ENCODE data around the gene FETUB. TPM values are rescaled to one million over a fixed set of nuclear protein-coding genes. Genes with fewer than 3 reads are reported as not detected.

Gene FETUB
- total RNA-seq, 1 experiment from 2014 or later: not detected

- H3K4me3 ChIP-seq (replicated peaks in 1 of 2; ENCODE audit: low read depth in 1 of 2, low read length in 2 of 2): no peak overlapping the region
- no peaks in the 10 kb centered on the region for H3K36me3 ChIP-seq (ENCODE audit: control insufficient read depth in 1 of 2, insufficient read depth in 2 of 2, low read length in 2 of 2)
- ChIA-PET POLR2A (interaction anchor here (1.7 kb wide), 1 partner anchor 48 kb away, joined by 4 read pairs; the partner anchor contains the start of gene DNAJB11), RAD21 (ENCODE audit: low non-redundant PET in 1 of 2, low total read pairs in 2 of 2, uncharacterized antibody in 2 of 2, unreplicated experiment in 2 of 2) (no interaction called here), CTCF (interaction anchor here (1.5 to 2.6 kb wide), 3 partner anchors 76 to 359 kb away, joined by 4 to 13 read pairs (median 8); no protein-coding TSS in a partner anchor)
- no peak overlapping the region for H3K9ac ChIP-seq (ENCODE audit: low read length)
- H3K9me2 ChIP-seq (ENCODE audit: insufficient read depth): no peaks in the 10 kb centered on the region
- DNase-seq (ENCODE audit: low read depth, low spot score) (no peak), ATAC-seq (no peak)
- H3K4me1 ChIP-seq (ENCODE audit: control insufficient read depth in 1 of 2, insufficient read depth in 2 of 2, low read length in 2 of 2): peaks cover 2 to 21% of the 10 kb centered on the region in 2 experiments; a peak in 2 of 4 replicates
- H3K79me2 ChIP-seq (ENCODE audit: insufficient read depth, low read length): no peaks in the 10 kb centered on the region
- no peaks in the 10 kb centered on the region for H4K20me1 ChIP-seq (ENCODE audit: insufficient read depth)
- no TSS peak for BruUV-seq (replicated peaks)
- H3K9me3 ChIP-seq (ENCODE audit: control insufficient read depth in 1 of 2, insufficient read depth in 1 of 2, low read depth in 1 of 2, low read length in 2 of 2): no peaks in the 10 kb centered on the region
- intact Hi-C loops (cut with micrococcal nuclease): loop anchor here (5.0 kb wide), 1 partner anchor 361 kb away; no protein-coding TSS in a partner anchor
- H3K27me3 ChIP-seq (ENCODE audit: insufficient read depth, low read length): no peaks in the 10 kb centered on the region
- H2AFZ ChIP-seq (ENCODE audit: low read depth, low read length, poor library complexity, severe bottlenecking): no peak overlapping the region
- TF ChIP-seq EZH2 (IDR thresholded peaks at IDR 0.05) (no peak), SRF (IDR thresholded peaks at IDR 0.05; ENCODE audit: low read depth) (no peak), POLR2A (IDR thresholded peaks at IDR 0.05; ENCODE audit: borderline replicate concordance, extremely low read depth, insufficient read depth, insufficient read length) (no peak), ZNF274 (IDR thresholded peaks at IDR 0.05; ENCODE audit: low read depth, low read length) (no peak), REST (IDR thresholded peaks at IDR 0.05; ENCODE audit: low read depth) (no peak), SP1 (IDR thresholded peaks at IDR 0.05; ENCODE audit: low read depth) (no peak), MAX (IDR thresholded peaks at IDR 0.05) (no peak), ELF1 (IDR thresholded peaks at IDR 0.05; ENCODE audit: borderline replicate concordance, low read depth) (no peak), YY1 (IDR thresholded peaks at IDR 0.05; ENCODE audit: extremely low read depth, insufficient replicate concordance, low read depth, low read length) (no peak), ATF3 (IDR thresholded peaks at IDR 0.05) (no peak), EGR1 (IDR thresholded peaks at IDR 0.05; ENCODE audit: low read depth) (no peak), EZH2phosphoT487 (IDR thresholded peaks at IDR 0.05; ENCODE audit: borderline replicate concordance) (no peak), CEBPB (IDR thresholded peaks at IDR 0.05; ENCODE audit: low read depth) (no peak)
- H3K4me2 ChIP-seq (ENCODE audit: low read length): no peak overlapping the region
- no peak overlapping the region for H3K27ac ChIP-seq (ENCODE audit: low read depth, low read length)
Observed at GRCh38 chr3:186618318-186618938, 21.8 kb upstream of the FETUB start.

Data from HCT116 (cell line).